Activated naive CD4-positive, alpha-beta T cell treated with Interleukin-2 at 50 U/mL for 16 hours (primary cell): ENCODE results near the gene SLC26A1.

ENCODE experiments used
- DNase-seq: peaks from one replicate; pipeline ENCODE4 v3.0.0-alpha.2; 2020

The SLC26A1 gene

GRCh38 chr4:993111-994029 lies at the start of gene SLC26A1:
TSS of gene SLC26A1 (minus strand) at chr4:993404. CDS start at chr4:991703, 1,701 bp downstream.
- DNase-seq: no peak

GRCh38 chr4:1042352-1043055 lies 49.3 kb upstream of the SLC26A1 start:
- no peak for DNase-seq

- no peak for DNase-seq
Measured at GRCh38 chr4:1041936-1042330, 48.7 kb upstream of the SLC26A1 start.

DNA sequence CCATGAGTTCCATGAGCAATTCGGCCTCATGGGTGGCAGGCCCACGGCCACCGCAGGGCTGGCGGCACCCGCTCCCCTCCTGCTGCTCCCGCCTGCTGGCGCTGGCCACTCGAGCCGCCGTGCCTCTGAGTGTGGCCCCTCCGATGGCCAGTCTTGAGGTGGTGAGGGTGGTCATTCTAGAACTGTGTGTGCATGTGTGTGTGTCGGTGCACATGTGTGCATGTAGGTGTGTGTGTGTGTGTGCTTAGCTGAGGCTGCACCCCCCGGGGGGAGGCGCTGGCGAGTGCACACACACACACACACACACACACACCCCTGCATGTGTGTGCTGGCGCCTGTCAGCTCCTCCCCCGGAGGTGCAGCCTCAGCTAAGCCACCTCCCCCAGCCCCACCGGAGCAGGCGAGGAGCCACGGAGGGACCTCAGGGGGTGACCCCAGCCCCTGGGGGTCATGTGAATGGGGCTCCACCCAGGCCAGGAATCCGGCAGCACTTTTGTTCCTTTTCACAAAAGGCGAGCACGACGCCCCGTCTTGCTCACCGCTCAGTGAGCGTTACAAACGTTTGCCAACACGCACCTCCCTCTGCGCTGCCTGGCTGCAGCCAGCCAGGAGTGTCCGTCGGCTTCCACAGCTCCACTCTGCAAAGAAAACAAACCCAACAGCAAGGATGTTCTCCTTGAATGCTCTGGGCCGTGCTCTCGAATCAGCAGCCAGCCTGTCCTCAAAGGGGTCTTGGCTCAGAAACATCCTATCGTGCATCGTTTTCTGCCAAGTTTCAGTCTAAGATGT lies 48.1 kb upstream of the SLC26A1 start:
- no peak for DNase-seq

GRCh38 chr4:1040344-1041146 lies 47.3 kb upstream of the SLC26A1 start:
- no peak for DNase-seq

GRCh38 chr4:1039493-1040343 lies 46.5 kb upstream of the SLC26A1 start:
- DNase-seq: no peak

- DNase-seq: no peak
Measured at GRCh38 chr4:1038948-1039492, 45.8 kb upstream of the SLC26A1 start.

DNA sequence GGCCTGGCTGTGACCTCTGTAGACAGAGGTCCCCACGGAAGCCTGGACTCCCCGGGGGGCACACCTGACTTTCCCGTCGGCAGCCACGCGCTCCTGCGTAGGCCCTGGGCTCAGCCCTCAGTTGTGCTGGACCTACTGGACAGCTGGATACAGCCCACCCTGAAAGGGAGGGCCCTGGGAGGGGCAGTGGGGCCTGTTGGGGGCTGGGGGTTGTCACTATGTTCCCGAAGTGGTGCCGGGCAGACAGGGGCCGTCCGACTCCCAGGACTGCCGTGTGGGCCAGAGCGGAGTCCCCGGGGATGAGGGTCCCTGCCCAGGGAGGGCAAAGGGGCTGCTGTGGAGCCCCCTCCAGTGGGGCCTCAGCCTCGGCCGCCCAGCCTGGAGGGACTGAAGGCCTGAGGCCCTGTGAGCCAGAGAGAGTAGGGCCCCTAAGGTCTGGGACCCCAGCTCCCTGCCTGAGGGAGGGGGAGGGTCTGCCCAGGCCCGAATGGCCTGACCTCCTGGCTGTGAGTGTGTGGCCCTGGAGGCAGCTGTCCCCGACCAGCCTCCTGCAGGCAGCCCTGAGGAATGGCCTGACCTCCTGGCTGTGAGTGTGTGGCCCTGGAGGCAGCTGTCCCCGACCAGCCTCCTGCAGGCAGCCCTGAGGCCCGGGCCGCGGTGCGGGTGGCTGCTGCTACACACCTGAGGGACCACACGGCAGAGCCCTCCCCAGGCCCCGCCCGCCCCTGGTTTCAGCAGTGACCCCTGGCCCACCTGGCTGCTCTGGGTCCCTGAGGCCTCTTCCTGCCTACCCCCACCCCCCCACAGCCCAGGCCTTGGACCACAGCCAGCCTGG lies 44.0 kb upstream of the SLC26A1 start:
- no peak for DNase-seq

DNA sequence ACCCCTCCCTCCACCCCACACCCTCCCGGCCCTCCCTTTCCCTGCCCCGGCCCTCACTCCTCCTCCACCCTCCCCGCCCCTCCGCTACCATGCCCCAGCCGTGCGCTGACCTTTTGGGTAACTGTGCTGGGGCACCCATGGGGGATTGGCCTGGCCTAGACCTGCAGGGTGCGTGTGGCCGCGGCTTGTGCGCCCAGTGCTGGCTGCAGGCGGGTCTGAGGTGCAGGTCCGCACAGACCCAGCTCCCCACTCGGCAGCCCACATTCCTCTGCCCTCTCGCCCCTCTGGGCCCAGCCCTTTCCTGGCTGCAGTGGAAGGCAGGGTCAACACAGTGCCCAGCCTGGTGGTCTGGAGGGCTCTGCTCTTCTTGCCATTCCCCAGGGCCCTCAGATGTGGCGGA lies 42.9 kb upstream of the SLC26A1 start:
- DNase-seq: no peak

DNA sequence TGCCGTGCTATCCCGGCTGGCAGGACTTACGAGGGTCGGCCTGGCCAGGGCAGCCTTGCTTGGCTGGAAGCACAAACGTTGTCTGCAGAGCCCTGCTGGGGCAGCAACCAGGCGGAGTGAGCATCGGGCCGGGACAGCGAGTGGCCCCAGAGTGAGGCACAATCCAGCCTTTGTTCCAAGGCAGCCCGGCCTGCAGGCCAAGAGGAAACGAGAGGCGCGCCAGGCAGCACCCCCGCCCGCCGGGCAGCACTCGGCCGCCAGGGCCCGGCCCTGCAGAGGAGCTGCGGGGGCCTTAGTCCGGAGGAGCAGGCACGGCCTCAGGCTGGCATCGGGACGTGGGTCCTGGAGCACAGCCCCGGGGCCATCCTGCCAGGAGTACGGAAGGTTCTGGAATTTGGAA lies 42.3 kb upstream of the SLC26A1 start:
- no peak for DNase-seq

DNA sequence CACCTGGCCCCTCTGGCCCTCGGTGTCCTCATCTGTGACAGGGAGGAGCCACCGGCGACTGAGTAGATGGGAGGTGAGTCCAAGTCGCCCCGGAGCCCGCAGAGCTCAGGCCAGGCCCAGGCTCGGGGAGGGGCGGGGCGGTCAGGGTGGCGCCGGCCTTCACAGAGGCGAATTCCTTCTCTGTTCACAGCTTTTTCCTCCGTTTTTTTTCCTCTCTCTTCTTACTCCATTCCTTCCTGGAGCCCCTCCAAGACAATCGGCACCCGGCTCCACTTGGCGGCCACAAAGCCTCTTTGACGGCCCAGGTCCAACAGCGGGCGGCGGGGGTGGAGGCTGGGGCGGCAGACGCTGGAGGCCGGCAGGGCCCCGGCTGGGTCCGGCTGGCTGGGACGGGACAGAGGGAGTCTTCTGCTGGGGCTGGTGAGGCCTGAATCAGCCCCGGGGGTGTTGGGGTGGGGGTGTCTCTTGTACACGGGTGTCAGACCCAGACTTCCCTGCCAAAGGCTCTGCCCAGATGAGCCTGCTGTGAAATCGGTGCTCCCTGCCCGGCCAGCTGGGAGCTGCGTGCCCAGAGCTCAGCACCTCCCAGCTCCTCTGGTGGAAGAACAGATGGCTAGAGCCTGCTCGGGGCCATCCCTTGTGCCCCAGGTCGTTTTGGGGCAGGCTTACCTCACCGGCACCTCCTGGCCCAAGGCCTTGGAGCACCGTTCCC lies 40.8 kb upstream of the SLC26A1 start:
- DNase-seq: no peak

- no peak for DNase-seq
Measured at GRCh38 chr4:1032861-1033260, 39.7 kb upstream of the SLC26A1 start.

- DNase-seq: no peak
Measured at GRCh38 chr4:1031956-1032795, 39.0 kb upstream of the SLC26A1 start.

- no peak for DNase-seq
Measured at GRCh38 chr4:1031346-1031745, 38.1 kb upstream of the SLC26A1 start.

DNA sequence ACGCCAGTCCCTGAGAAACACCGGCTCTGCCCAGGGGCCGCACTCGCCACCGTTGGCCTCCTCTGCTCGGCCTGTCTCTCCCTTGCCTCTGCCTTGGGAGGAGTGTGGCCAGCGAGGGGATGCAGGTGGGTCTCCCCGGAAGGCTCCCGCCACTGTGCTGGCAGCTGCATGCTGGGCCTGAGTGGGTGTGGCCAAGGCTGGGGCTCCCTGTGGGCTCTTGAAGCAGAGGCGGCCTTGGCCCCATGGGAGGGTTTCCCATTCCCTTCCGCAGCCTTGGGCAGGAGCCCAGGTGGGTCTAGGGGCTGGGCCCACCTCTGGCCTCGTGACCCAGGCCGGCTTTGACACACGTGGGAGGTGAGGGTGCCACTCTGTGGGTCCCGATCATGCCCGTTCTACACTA lies 37.4 kb upstream of the SLC26A1 start:
- DNase-seq: no peak

DNA sequence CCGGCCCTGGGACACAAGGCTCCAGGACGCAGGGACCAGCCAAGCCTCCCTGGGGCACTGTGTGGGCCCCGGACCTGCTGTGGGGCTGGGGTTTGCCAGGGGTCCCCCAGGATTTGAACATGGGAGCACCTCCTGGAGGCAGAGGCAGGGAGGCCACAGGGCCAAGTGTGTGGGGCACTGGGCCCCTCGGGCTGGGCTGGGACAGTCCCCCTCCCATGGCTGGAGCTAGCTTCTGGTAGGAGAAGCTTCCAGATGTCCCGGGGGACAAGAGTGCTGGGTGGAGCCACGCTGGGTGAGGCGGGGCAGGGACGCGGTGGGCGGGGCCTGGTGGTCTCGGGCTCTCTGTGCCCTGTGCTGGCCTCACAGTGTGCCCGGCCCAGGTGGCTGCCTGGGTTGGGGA lies 36.8 kb upstream of the SLC26A1 start:
- no peak for DNase-seq

DNA sequence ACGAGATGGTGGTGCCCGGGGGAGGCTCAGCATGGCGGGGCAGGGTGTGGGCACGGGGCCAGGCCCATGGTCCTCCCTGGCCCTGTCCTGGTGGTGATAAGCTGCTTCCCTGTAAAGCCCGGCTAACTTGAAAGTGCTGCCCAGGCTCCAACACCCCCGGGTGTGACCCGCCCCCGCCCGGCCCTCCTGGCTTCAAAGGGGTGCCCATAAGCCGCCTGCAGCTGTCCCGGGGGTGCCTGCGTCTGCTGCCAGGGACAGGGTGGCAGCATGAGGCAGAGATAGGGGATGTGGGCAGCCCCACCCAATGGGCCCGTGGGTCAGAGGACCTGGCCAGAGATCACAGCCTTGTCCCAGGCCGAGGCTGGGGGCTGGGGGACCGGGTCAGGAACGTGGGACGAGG lies 36.3 kb upstream of the SLC26A1 start:
- no peak for DNase-seq

GRCh38 chr4:1028574-1029220 lies 35.5 kb upstream of the SLC26A1 start:
- DNase-seq: no peak
